Activated CD4-positive, CD25-positive, alpha-beta regulatory T cell treated with anti-CD3 and anti-CD28 coated beads, Interleukin-2, amount 50 U/mL, for 72 hours (primary cell): ENCODE measurements around the gene CHST1.

Experiments used
- DNase-seq: peaks from one replicate; pipeline ENCODE4 v3.0.0; 2021

Gene CHST1

GRCh38 chr11:45659031-45659817, 6.2 kb downstream of the CHST1 start:
- no peak for DNase-seq

GRCh38 chr11:45658292-45658991, 7.0 kb downstream of the CHST1 start:
- DNase-seq: no peak

- peak; percentile 7 for DNase-seq
These were observed 7.7 kb downstream of the CHST1 start for GRCh38 chr11:45657496-45658260.

- DNase-seq: no peak
These were observed 9.6 kb downstream of the CHST1 start for GRCh38 chr11:45655831-45656230.

- DNase-seq: peak; percentile 74
These were observed 10.1 kb downstream of the CHST1 start for GRCh38 chr11:45655347-45655756.

- DNase-seq: no peak
These were observed 10.5 kb downstream of the CHST1 start for GRCh38 chr11:45655012-45655283.

GRCh38 chr11:45654231-45655011, 11.0 kb downstream of the CHST1 start:
- no peak for DNase-seq

- no peak for DNase-seq
These were observed 12.1 kb downstream of the CHST1 start for GRCh38 chr11:45653277-45653676.

GRCh38 chr11:45652781-45653180, 12.6 kb downstream of the CHST1 start:
- DNase-seq: no peak

GRCh38 chr11:45651841-45652749, 13.3 kb downstream of the CHST1 start:
- no peak for DNase-seq

- DNase-seq: no peak
These were observed 14.3 kb downstream of the CHST1 start for GRCh38 chr11:45651156-45651555.

GRCh38 chr11:45650166-45651095, 15.0 kb downstream of the CHST1 start:
- no peak for DNase-seq

- no peak for DNase-seq
These were observed 15.8 kb downstream of the CHST1 start for GRCh38 chr11:45649544-45650165.

GRCh38 chr11:45648931-45649330, 16.5 kb downstream of the CHST1 start:
- no peak for DNase-seq

GRCh38 chr11:45647786-45648185, 17.6 kb downstream of the CHST1 start:
- no peak for DNase-seq

- DNase-seq: no peak
These were observed 18.1 kb downstream of the CHST1 start for GRCh38 chr11:45647329-45647728.

- no peak for DNase-seq
These were observed 19.0 kb downstream of the CHST1 start for GRCh38 chr11:45646275-45646927.

- no peak for DNase-seq
These were observed 20.2 kb downstream of the CHST1 start for GRCh38 chr11:45644981-45645889.
